H9 (cell line): ENCODE measurements around the gene FANCC. TPM values are rescaled to one million over a fixed set of nuclear protein-coding genes. Genes with fewer than 3 reads are reported as not detected.

Experiments used
- DNase-seq: peaks from one replicate; pipeline ENCODE4 v3.0.0-alpha.2; 2017
- H2AFZ ChIP-seq: one replicate; pipeline ENCODE4 v1.6.1; 2013; ENCODE audit warnings: mild to moderate bottlenecking, low read length, control low read depth, moderate library complexity
- H2AK5ac ChIP-seq: 2 replicates; pipeline ENCODE4 v1.6.1; 2013; ENCODE audit warnings: low read length, control low read depth, mixed read lengths; ENCODE audit not compliant: insufficient read length
- H2BK120ac ChIP-seq: one replicate; pipeline ENCODE4 v1.6.1; 2013; ENCODE audit warnings: low read depth, mild to moderate bottlenecking, low read length, control low read depth, inconsistent platforms; ENCODE audit not compliant: poor library complexity, severe bottlenecking
- H2BK12ac ChIP-seq: 2 replicates; pipeline ENCODE4 v1.6.1; 2013; ENCODE audit warnings: low read length, control low read depth, mixed read lengths, low read depth; ENCODE audit not compliant: insufficient read length
- H2BK15ac ChIP-seq: 2 replicates; pipeline ENCODE4 v1.6.1; 2013; ENCODE audit warnings: low read depth, low read length, control low read depth
- H2BK20ac ChIP-seq: one replicate; pipeline ENCODE4 v1.6.1; 2013; ENCODE audit warnings: low read depth, mild to moderate bottlenecking, low read length, control low read depth, inconsistent platforms; ENCODE audit not compliant: poor library complexity, severe bottlenecking
- H2BK5ac ChIP-seq: 2 replicates; pipeline ENCODE4 v1.6.1; 2013; ENCODE audit warnings: low read length, control low read depth, mixed read lengths; ENCODE audit not compliant: insufficient read length
- H3K14ac ChIP-seq: 2 replicates; pipeline ENCODE4 v1.6.1; 2013; ENCODE audit warnings: low read length, control low read depth; ENCODE audit not compliant: insufficient read depth
- H3K18ac ChIP-seq: 2 replicates; pipeline ENCODE4 v1.6.1; 2013; ENCODE audit warnings: low read depth, mild to moderate bottlenecking, mixed read lengths, low read length, control low read depth; ENCODE audit not compliant: insufficient read length
- H3K23ac ChIP-seq: 2 replicates; pipeline ENCODE4 v1.6.1; 2013; ENCODE audit warnings: low read length, control low read depth, mixed read lengths, low read depth; ENCODE audit not compliant: insufficient read length
- H3K23me2 ChIP-seq: 2 replicates; pipeline ENCODE4 v1.6.1; 2013; ENCODE audit warnings: low read depth, mild to moderate bottlenecking, mixed read lengths, low read length, control low read depth; ENCODE audit not compliant: insufficient read length, poor library complexity, severe bottlenecking
- H3K27ac ChIP-seq: 2 replicates; pipeline ENCODE4 v1.5.1; 2013; ENCODE audit warnings: low read length, control low read depth, mixed read lengths, low read depth; ENCODE audit not compliant: insufficient read length
- H3K27me3 ChIP-seq: 2 replicates; pipeline ENCODE4 v1.6.1; 2013; ENCODE audit warnings: low read length, control low read depth, inconsistent platforms; ENCODE audit not compliant: insufficient read depth
- H3K4ac ChIP-seq: 2 replicates; pipeline ENCODE4 v1.6.1; 2013; ENCODE audit warnings: low read depth, mild to moderate bottlenecking, control low read depth, inconsistent platforms, low read length, moderate library complexity
- H3K4me1 ChIP-seq: 2 replicates; pipeline ENCODE4 v1.6.1; 2013; ENCODE audit warnings: low read length, control low read depth, inconsistent platforms; ENCODE audit not compliant: insufficient read depth
- H3K4me2 ChIP-seq: 2 replicates; pipeline ENCODE4 v1.6.1; 2013; ENCODE audit warnings: low read length, control low read depth, mixed read lengths; ENCODE audit not compliant: insufficient read length, insufficient read depth
- H3K56ac ChIP-seq: 2 replicates; pipeline ENCODE4 v1.6.1; 2013; ENCODE audit warnings: low read depth, mild to moderate bottlenecking, mixed read lengths, low read length, control low read depth; ENCODE audit not compliant: insufficient read length
- H3K79me1 ChIP-seq: 2 replicates; pipeline ENCODE4 v1.6.1; 2013; ENCODE audit warnings: low read depth, mild to moderate bottlenecking, moderate library complexity, low read length, control low read depth, inconsistent platforms; ENCODE audit not compliant: insufficient read depth, poor library complexity, severe bottlenecking
- H3K79me2 ChIP-seq: 2 replicates; pipeline ENCODE4 v1.6.1; 2013; ENCODE audit warnings: low read length, control low read depth, inconsistent platforms; ENCODE audit not compliant: insufficient read depth
- H3K9ac ChIP-seq: 2 replicates; pipeline ENCODE4 v1.6.1; 2013; ENCODE audit warnings: low read length, control low read depth, mixed read lengths; ENCODE audit not compliant: insufficient read length; ENCODE audit errors: extremely low read depth
- H3K9me3 ChIP-seq: one replicate; pipeline ENCODE4 v1.6.1; 2013; ENCODE audit warnings: low read depth, low read length, inconsistent platforms; ENCODE audit not compliant: control insufficient read depth
- H3T11ph ChIP-seq: one replicate; pipeline ENCODE4 v1.6.1; 2013; ENCODE audit warnings: mild to moderate bottlenecking, low read length, control low read depth, inconsistent platforms
- H4K20me1 ChIP-seq: one replicate; pipeline ENCODE4 v1.6.1; 2013; ENCODE audit not compliant: control insufficient read depth, insufficient read length, insufficient read depth
- H4K5ac ChIP-seq: 2 replicates; pipeline ENCODE4 v1.6.1; 2013; ENCODE audit warnings: low read depth, mild to moderate bottlenecking, mixed read lengths, low read length, control low read depth; ENCODE audit not compliant: insufficient read length
- H4K8ac ChIP-seq: replicated peaks from 2 replicates; pipeline ENCODE4 v1.6.1; 2013; ENCODE audit warnings: low read length, control low read depth, mixed read lengths, low read depth; ENCODE audit not compliant: insufficient read length
- H4K91ac ChIP-seq: 2 replicates; pipeline ENCODE4 v1.6.1; 2013; ENCODE audit warnings: low read depth, mild to moderate bottlenecking, moderate library complexity, mixed read lengths, low read length, control low read depth; ENCODE audit not compliant: insufficient read length
- H3K27ac Mint-ChIP-seq, 3 experiments: 2 replicates in 2 of 3; 3 replicates in 1 of 3; pipeline ENCODE4 v1.8.0; 2020 to 2021; ENCODE audit warnings: mixed read lengths in 3 of 3, mild to moderate bottlenecking in 1 of 3, moderate library complexity in 1 of 3
- H3K27me3 Mint-ChIP-seq: 2 replicates; pipeline ENCODE4 v1.8.0; 2021; ENCODE audit warnings: low read depth, mild to moderate bottlenecking, moderate library complexity, mixed read lengths
- H3K36me3 Mint-ChIP-seq, 3 experiments: 2 replicates in 2 of 3; 3 replicates in 1 of 3; pipeline ENCODE4 v1.8.0; 2020 to 2021; ENCODE audit warnings: low read depth in 3 of 3, mixed read lengths in 3 of 3; ENCODE audit not compliant: insufficient read depth in 1 of 3
- H3K4me1 Mint-ChIP-seq, 2 experiments: 2 replicates each; pipeline ENCODE4 v1.8.0; 2020; ENCODE audit warnings: mixed read lengths in 2 of 2
- H3K4me3 Mint-ChIP-seq, 2 experiments: 2 replicates in 1 of 2; 3 replicates in 1 of 2; pipeline ENCODE4 v1.8.0; 2020 to 2021; ENCODE audit warnings: mild to moderate bottlenecking in 2 of 2, mixed read lengths in 2 of 2, moderate library complexity in 1 of 2
- H3K9me3 Mint-ChIP-seq, 2 experiments: 2 replicates in 1 of 2; 3 replicates in 1 of 2; pipeline ENCODE4 v1.8.0; 2020; ENCODE audit warnings: mild to moderate bottlenecking in 2 of 2, mixed read lengths in 2 of 2, moderate library complexity in 1 of 2
- WGBS: extraction: QIAGEN DNeasy Blood & Tissue Kit; methylation state at CpG from one replicate; pipeline ENCODE4 v1.1.7; 2013; ENCODE audit warnings: missing lambda C conversion rate, low lambda C conversion rate, mixed read lengths; ENCODE audit not compliant: insufficient read length; ENCODE audit errors: extremely low coverage; 5-methylcytosine and 5-hydroxymethylcytosine counted together
- total RNA-seq: library from RNA; stranded (reverse); gene quantifications from 2 replicates; pipeline ENCODE4 v1.2.1, GENCODE V29; 2021
- TF ChIP-seq, protein P1 (sequence below): fragments of 200-600 bp; sonication (generic); conservative IDR thresholded peaks from 3 replicates; pipeline ENCODE4 v1.8.0; 2021; ENCODE audit warnings: antibody characterized with exemption, mild to moderate bottlenecking

FANCC gene
- total RNA-seq, 1 experiment from 2014 or later: 14.6 TPM

DNA sequence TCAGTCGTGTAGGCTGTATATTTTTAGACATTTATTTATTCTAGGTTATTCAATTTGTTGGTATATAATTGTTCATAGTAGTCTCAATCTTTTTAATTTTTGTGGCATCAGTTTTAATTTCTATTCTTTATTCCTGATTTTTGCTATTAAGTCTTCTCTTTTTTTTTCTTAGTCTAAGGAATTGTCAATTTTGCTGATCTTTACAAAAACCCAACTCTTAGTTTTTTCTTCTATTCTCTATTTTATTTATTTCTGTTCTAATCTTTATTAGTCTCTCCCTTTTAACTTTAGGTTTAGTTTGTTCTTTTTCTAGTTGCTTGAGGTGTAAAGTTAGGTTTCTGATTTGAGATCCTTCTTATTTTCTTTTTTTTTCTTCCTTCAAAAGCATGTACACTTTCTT, 152.5 kb downstream of the FANCC start:
- Histone ChIP-seq H2BK15ac (no peak overlapping the region), H3T11ph (no peak overlapping the region), H3K18ac (no peak overlapping the region), H2BK20ac (no peak overlapping the region), H2BK5ac (no peak overlapping the region), H3K4me2 (no peak overlapping the region), H3K27me3 (no peaks in the 10 kb centered on the region), H4K8ac (no peak overlapping the region), H3K4me1 (no peaks in the 10 kb centered on the region), H2BK120ac (no peak overlapping the region), H2BK12ac (no peak overlapping the region), H2AK5ac (no peak overlapping the region), H3K4ac (no peak overlapping the region), H3K14ac (no peak overlapping the region), H2AFZ (no peak overlapping the region), H3K56ac (no peak overlapping the region), H3K79me2 (no peaks in the 10 kb centered on the region), H3K9me3 (no peaks in the 10 kb centered on the region), H4K91ac (no peak overlapping the region), H3K23ac (no peak overlapping the region), H3K27ac (no peak overlapping the region), H3K9ac (no peak overlapping the region), H3K79me1 (no peaks in the 10 kb centered on the region), H4K20me1 (no peaks in the 10 kb centered on the region), H3K23me2 (no peaks in the 10 kb centered on the region), H4K5ac (no peak overlapping the region)
- H3K9me3 Mint-ChIP-seq: no peaks in the 10 kb centered on the region; a peak in 1 of 5 replicates
- H3K36me3 Mint-ChIP-seq: peaks cover 0 to 6% (median 0%) of the 10 kb centered on the region in 3 experiments; a peak in 2 of 7 replicates
- H3K4me1 Mint-ChIP-seq: peaks cover 3% of the 10 kb centered on the region in 2 experiments; a peak in 3 of 4 replicates
- no peak overlapping the region for H3K27ac Mint-ChIP-seq
- H3K4me3 Mint-ChIP-seq: no peak overlapping the region
- TF ChIP-seq, protein P1, sequence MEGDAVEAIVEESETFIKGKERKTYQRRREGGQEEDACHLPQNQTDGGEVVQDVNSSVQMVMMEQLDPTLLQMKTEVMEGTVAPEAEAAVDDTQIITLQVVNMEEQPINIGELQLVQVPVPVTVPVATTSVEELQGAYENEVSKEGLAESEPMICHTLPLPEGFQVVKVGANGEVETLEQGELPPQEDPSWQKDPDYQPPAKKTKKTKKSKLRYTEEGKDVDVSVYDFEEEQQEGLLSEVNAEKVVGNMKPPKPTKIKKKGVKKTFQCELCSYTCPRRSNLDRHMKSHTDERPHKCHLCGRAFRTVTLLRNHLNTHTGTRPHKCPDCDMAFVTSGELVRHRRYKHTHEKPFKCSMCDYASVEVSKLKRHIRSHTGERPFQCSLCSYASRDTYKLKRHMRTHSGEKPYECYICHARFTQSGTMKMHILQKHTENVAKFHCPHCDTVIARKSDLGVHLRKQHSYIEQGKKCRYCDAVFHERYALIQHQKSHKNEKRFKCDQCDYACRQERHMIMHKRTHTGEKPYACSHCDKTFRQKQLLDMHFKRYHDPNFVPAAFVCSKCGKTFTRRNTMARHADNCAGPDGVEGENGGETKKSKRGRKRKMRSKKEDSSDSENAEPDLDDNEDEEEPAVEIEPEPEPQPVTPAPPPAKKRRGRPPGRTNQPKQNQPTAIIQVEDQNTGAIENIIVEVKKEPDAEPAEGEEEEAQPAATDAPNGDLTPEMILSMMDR: no peak
- no peak for DNase-seq
- no CpG with 5 or more reads among the region's 1 CpG for WGBS
- H3K27me3 Mint-ChIP-seq: no peaks in the 10 kb centered on the region
